A549 (cell line): ENCODE data around the gene RHBG. TPM values are rescaled to one million over a fixed set of nuclear protein-coding genes. Genes with fewer than 3 reads are reported as not detected.

ENCODE experiments used
- ATAC-seq, 2 experiments: fragments of 200-7000 bp in 1 of 2; fragments of >200 bp in 1 of 2; cut with Nextera tagmentation in 1 of 2; cut with Tn5 transposase in 1 of 2; 3 replicates each; pipeline versions ENCODE4 v1.8.0 to v1.9.1; 2018 to 2020; ENCODE audit warnings: mild to moderate bottlenecking in 1 of 2, moderate library complexity in 1 of 2
- CTCF ChIA-PET: fragments of 300-600 bp; sonication (Branson Sonifier 250); formaldehyde crosslinking; extraction: SDS; loops from one replicate; lab custom pipeline; 2021; ENCODE audit warnings: antibody characterized with exemption, inconsistent platforms; lab: Yijun Ruan, JAX
- POLR2A ChIA-PET: fragments of 350-600 bp; formaldehyde crosslinking; extraction: SDS; loops from one replicate; lab custom pipeline; 2021; ENCODE audit warnings: antibody characterized with exemption, inconsistent platforms; lab: Yijun Ruan, JAX
- DNase-seq, 2 experiments: peaks; one replicate each; pipeline versions ENCODE4 v3.0.0 to v3.0.0-alpha.2; 2011 to 2016; ENCODE audit warnings: low read depth in 1 of 2, low spot score in 1 of 2
- FAIRE-seq: peaks from 2 replicates; lab custom pipeline; 2011; peaks lifted over from hg19 to GRCh38; lab: Jason Lieb, UNC
- H3K27ac ChIP-seq, 2 experiments: fragments of >200 bp; sonication (Bioruptor Twin); formaldehyde crosslinking; 3 replicates each; pipeline ENCODE4 v1.5.1; 2016 to 2017
- H3K4me1 ChIP-seq: fragments of >200 bp; sonication (Bioruptor Twin); formaldehyde crosslinking; 3 replicates; pipeline ENCODE4 v1.6.1; 2016
- H3K4me2 ChIP-seq: fragments of >200 bp; sonication (Bioruptor Twin); formaldehyde crosslinking; 3 replicates; pipeline ENCODE4 v1.6.1; 2016
- H3K4me3 ChIP-seq: fragments of >200 bp; sonication (Bioruptor Twin); formaldehyde crosslinking; 3 replicates; pipeline ENCODE4 v1.5.1; 2016
- H3K9me3 ChIP-seq: fragments of >200 bp; sonication (Bioruptor Twin); formaldehyde crosslinking; 3 replicates; pipeline ENCODE4 v1.6.1; 2016
- HEYL ChIP-seq: fragments of 250-450 bp; sonication (Bioruptor Pico); IDR thresholded peaks from 2 replicates; pipeline ENCODE4 v1.8.0; 2021; ENCODE audit warnings: mild to moderate bottlenecking, moderate library complexity
- JUN ChIP-seq, 2 experiments: fragments of >200 bp; sonication (Bioruptor Twin); formaldehyde crosslinking; IDR thresholded peaks; 2 replicates in 1 of 2; 3 replicates in 1 of 2; pipeline ENCODE4 v1.6.1; 2016 to 2017
- JUNB ChIP-seq: fragments of >200 bp; sonication (Bioruptor Twin); formaldehyde crosslinking; IDR thresholded peaks from 2 replicates; pipeline ENCODE4 v1.6.1; 2016
- KDM1A ChIP-seq: fragments of 200-600 bp; sonication (generic); IDR thresholded peaks from 2 replicates; pipeline ENCODE4 v1.6.1; 2016; ENCODE audit warnings: low read depth, mild to moderate bottlenecking
- MYC ChIP-seq: IDR thresholded peaks from 2 replicates; pipeline ENCODE4 v1.6.1; 2012; ENCODE audit warnings: mild to moderate bottlenecking, inconsistent platforms, low read length, improper control_type of control experiment, borderline replicate concordance
- PHF8 ChIP-seq: fragments of 200-600 bp; sonication (generic); IDR thresholded peaks from 2 replicates; pipeline ENCODE4 v1.6.1; 2016; ENCODE audit warnings: low read depth, mild to moderate bottlenecking, antibody characterized with exemption, moderate library complexity, borderline replicate concordance
- RAD21 ChIP-seq, 2 experiments: fragments of >200 bp in 1 of 2; sonication (Bioruptor Twin) in 1 of 2; formaldehyde crosslinking in 1 of 2; IDR thresholded peaks in 1 of 2; conservative IDR thresholded peaks in 1 of 2; 2 replicates in 1 of 2; 3 replicates in 1 of 2; pipeline ENCODE4 v1.6.1; 2012 to 2018; ENCODE audit warnings: inconsistent platforms in 1 of 2
- RNF2 ChIP-seq: fragments of 200-600 bp; sonication (generic); IDR thresholded peaks from 2 replicates; pipeline ENCODE4 v1.6.1; 2016; ENCODE audit warnings: low read depth, mild to moderate bottlenecking, antibody characterized with exemption, moderate library complexity, borderline replicate concordance
- WGBS: methylation state at CpG from one replicate; pipeline ENCODE4 v1.1.6; 2017; ENCODE audit errors: missing lambda C conversion rate; 5-methylcytosine and 5-hydroxymethylcytosine counted together
- polyA plus RNA-seq, 4 experiments: library from polyadenylated mRNA; depleted of rRNA in 3 of 4; stranded (reverse); fragments of >200 nt; fragmentation: RNase III in 1 of 4; extraction: RNeasy Plus Mini Kit Qiagen cat#74134 plus additional on column Dnase treatment in 1 of 4; gene quantifications; 2 replicates in 3 of 4; 3 replicates in 1 of 4; pipeline ENCODE4 v1.2.3, GENCODE V29; 2011 to 2017
- TF ChIP-seq, protein P1 (sequence below): fragments of 250-450 bp; sonication (Bioruptor Pico); IDR thresholded peaks from 2 replicates; pipeline ENCODE4 v1.5.0; 2021; ENCODE audit warnings: mild to moderate bottlenecking, moderate library complexity, borderline replicate concordance

The RHBG gene
- polyA plus RNA-seq, 2 of the 4 experiments (the other 2 are of a cell fraction): 0.06 TPM; not detected in 1

DNA sequence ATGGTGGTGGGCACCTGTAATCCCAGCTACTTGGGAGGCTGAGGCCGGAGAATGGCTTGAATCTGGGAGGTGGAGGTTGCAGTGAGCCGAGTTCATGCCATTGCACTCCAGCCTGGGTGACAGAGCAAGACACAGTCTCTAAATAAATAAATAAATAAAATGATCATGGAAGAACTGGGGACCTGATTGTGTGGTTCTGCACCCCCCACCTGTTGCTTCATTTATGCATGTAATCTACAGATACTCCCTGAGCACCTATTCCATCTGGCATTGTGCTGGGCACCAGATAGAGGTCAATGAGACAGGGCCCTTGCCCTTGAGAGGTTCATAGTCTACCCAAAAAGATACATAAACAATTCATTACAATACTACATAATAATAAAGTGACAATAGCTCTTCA is 11.0 kb upstream of the RHBG start:
- TF ChIP-seq JUNB: no peak
- TF ChIP-seq RNF2: no peak
- TF ChIP-seq PHF8: no peak
- WGBS: 82% methylated on average over 2 of the region's 2 CpGs
- DNase-seq (no peak), ATAC-seq (no peak), FAIRE-seq (no peak)
- POLR2A ChIA-PET: no interaction called here
- no peak overlapping the region for H3K27ac ChIP-seq
- no peaks in the 10 kb centered on the region for H3K9me3 ChIP-seq
- CTCF ChIA-PET: interaction anchor here (0.6 to 26.9 kb wide), 10 partner anchors 9 to 216 kb away, joined by 3 to 399 read pairs (median 4); no protein-coding TSS in a partner anchor
- no peak overlapping the region for H3K4me3 ChIP-seq
- no peak overlapping the region for H3K4me2 ChIP-seq
- H3K4me1 ChIP-seq: no peaks in the 10 kb centered on the region; the same call in 2 of the 3 replicates

DNA sequence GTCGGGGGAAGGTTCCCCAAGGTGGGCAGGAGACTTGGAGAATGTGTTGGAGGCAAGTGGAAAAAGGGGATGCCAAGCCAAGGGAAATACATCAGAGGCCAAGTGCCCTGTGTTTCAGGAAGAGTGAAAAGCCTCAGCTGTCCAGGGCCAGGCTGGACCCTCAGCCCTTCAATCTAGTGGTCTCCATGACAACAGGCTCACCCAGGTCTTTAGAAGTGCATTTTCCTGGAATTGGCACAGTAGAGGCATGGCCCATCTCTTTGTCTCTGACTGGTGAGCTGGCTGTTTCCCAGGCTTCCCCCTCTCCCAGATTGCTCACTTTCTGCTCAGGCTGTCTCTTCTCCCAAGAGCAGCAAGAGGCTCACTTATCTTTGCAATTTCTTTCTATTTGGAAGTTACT is 10.4 kb upstream of the RHBG start:
- ChIA-PET CTCF (interaction anchor here (0.7 to 26.9 kb wide), 17 partner anchors 8 to 333 kb away, joined by 3 to 399 read pairs (median 4); partner anchors contain the start of gene TMEM79), POLR2A (no interaction called here)
- ATAC-seq (no peak), DNase-seq (no peak), FAIRE-seq (no peak)
- Histone ChIP-seq H3K9me3 (no peaks in the 10 kb centered on the region), H3K4me2 (no peak overlapping the region), H3K27ac (no peak overlapping the region), H3K4me3 (no peak overlapping the region), H3K4me1 (no peaks in the 10 kb centered on the region; the same call in 2 of the 3 replicates)
- 53% methylated on average over 1 of the region's 1 CpG for WGBS
- TF ChIP-seq, protein P1, sequence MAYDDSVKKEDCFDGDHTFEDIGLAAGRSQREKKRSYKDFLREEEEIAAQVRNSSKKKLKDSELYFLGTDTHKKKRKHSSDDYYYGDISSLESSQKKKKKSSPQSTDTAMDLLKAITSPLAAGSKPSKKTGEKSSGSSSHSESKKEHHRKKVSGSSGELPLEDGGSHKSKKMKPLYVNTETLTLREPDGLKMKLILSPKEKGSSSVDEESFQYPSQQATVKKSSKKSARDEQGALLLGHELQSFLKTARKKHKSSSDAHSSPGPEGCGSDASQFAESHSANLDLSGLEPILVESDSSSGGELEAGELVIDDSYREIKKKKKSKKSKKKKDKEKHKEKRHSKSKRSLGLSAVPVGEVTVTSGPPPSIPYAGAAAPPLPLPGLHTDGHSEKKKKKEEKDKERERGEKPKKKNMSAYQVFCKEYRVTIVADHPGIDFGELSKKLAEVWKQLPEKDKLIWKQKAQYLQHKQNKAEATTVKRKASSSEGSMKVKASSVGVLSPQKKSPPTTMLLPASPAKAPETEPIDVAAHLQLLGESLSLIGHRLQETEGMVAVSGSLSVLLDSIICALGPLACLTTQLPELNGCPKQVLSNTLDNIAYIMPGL (CRISPR knock-in tag): no peak
- no peak for TF ChIP-seq KDM1A
- TF ChIP-seq JUN (IDR thresholded peaks at IDR 0.05): no peak
- no peak for TF ChIP-seq RNF2
- TF ChIP-seq HEYL (CRISPR knock-in tag): no peak

DNA sequence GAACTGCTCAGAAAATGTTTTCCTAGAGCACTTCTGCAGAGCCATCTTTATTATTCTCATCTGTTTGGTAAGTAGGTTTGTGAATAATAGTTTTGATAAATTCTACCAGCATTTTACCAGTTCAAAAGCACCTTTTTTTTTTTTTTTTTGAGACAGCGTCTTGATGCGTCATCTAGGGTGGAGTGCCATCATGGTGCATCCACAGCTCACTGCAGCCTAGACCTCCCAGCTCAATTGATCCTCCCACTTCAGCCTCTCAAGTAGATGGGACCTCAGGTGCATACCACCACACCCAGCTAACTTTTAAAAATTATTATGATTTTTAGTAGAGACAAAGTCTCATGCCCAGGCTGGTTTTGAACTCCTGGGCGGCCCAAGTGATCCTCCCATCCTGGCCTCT is 9.8 kb upstream of the RHBG start:
- no peak for TF ChIP-seq MYC
- TF ChIP-seq, all 56 proteins: peak for 0
- DNase-seq: no peak
- Histone ChIP-seq H3K9me3 (no peaks in the 10 kb centered on the region), H3K4me3 (no peak overlapping the region), H3K27ac (no peak overlapping the region), H3K4me1 (no peaks in the 10 kb centered on the region; the same call in 2 of the 3 replicates), H3K4me2 (no peak overlapping the region)
- 93% methylated on average over 3 of the region's 3 CpGs for WGBS
- ChIA-PET POLR2A (no interaction called here), CTCF (interaction anchor here (0.6 to 26.9 kb wide), 15 partner anchors 9 to 332 kb away, joined by 3 to 399 read pairs (median 4); partner anchors contain the start of genes RHBG and TMEM79)
- FAIRE-seq: no peak
- no peak for ATAC-seq

DNA sequence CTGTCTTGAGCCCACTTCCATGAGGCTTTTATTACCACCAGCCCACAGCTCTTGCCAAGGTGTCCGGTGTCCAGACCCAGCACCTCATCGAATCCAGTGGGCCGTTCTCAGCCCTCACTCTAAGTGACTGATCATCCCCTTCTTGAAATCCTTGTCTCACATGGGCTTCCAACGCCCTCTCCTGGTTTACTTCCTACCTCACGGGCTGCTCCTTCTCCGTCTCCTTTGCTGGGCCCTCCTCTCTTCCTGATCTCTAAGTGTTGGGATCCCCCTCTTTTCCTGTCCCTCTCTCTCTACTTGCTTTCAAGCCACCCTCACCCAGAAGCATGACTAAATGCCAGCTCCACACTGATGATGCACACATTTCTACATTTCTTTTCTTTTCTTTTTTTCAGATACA is 9.0 kb upstream of the RHBG start:
- POLR2A ChIA-PET: no interaction called here
- Histone ChIP-seq H3K4me1 (no peaks in the 10 kb centered on the region; the same call in 2 of the 3 replicates), H3K4me3 (no peak overlapping the region), H3K4me2 (no peak overlapping the region), H3K27ac (no peak overlapping the region), H3K9me3 (no peaks in the 10 kb centered on the region)
- ATAC-seq (peak; percentile 76 to 82), DNase-seq (peak in 1 of 2 experiments; percentile 56), FAIRE-seq (no peak)
- 22% methylated on average over 6 of the region's 6 CpGs for WGBS
- TF ChIP-seq, protein P1 (CRISPR knock-in tag): no peak
- peak in 1 of 2 experiments; percentile 56; a peak in 3 of 5 replicates for TF ChIP-seq RAD21 (conservative IDR thresholded peaks at IDR 0.05 in 1 of 2, IDR thresholded peaks at IDR 0.05 in 1 of 2)
- TF ChIP-seq RNF2: no peak
- CTCF ChIA-PET: interaction anchor here (0.6 to 26.9 kb wide), 15 partner anchors 8 to 331 kb away, joined by 3 to 399 read pairs (median 4); partner anchors contain the start of genes RHBG and TMEM79
